Hematopoietic multipotent progenitor cell (in vitro differentiated cells): ENCODE results near the gene LITAFD. TPM values are rescaled to one million over a fixed set of nuclear protein-coding genes. Genes with fewer than 3 reads are reported as not detected.
A peak's percentile ranks its signal among the peaks of the same experiment; 100 is the strongest.

Source experiments
- DNase-seq, 3 donors: peaks; one replicate each; pipeline ENCODE4 v3.0.0-alpha.2; 2011 to 2015; ENCODE audit warnings: low read depth in 2 of 3, low spot score in 2 of 3
- total RNA-seq: library from RNA; depleted of rRNA; stranded (reverse); fragments of >200 nt; gene quantifications from one replicate; pipeline ENCODE4 v1.2.3, GENCODE V29; 2012

The LITAFD gene
- total RNA-seq, 1 donor, result not detected

DNA sequence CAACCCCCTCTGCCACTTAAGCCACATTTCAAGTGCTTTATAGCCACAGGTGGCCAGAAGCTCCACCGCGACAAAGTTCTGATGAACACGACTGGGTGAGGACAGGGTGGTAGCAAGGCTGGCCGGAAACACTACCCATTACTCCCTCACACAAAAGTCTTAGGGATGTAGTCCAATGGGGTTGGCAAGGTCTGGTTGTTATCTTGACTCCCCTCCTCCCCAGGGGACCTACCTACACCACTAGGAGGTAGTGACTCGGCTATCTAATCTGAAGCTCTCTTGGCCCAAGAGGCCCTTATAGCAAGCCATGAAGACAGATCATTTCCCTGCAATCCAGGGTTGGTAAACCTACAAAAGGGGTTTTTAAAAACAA lies 8.4 kb downstream of the LITAFD start:
- DNase-seq, result no peak

DNA sequence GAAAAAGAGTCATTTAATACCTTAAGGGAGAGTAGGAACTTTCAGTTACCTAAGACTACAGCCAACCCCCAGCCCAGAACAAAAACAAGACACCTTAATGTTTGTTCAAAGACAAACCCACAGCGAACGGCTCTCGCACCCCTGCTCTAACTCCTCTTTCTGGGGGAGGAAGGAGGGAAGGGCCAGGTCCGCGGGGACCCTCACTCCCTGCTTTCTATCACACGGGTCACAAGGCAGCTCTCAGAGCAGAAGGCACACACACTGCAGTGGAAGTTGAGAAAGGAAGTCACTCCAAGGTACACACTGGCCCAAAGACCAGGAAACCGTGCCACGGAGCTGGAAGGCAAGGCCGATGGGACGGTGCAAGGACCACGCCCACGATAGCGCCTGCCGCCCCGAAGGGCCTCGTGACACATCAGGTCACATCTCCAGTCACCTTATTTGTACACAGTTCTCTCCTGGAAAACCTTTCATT lies 10.0 kb downstream of the LITAFD start:
- no peak for DNase-seq

GRCh38 chr16:8893426-8893825 lies 11.3 kb downstream of the LITAFD start:
- no peak for DNase-seq

DNA sequence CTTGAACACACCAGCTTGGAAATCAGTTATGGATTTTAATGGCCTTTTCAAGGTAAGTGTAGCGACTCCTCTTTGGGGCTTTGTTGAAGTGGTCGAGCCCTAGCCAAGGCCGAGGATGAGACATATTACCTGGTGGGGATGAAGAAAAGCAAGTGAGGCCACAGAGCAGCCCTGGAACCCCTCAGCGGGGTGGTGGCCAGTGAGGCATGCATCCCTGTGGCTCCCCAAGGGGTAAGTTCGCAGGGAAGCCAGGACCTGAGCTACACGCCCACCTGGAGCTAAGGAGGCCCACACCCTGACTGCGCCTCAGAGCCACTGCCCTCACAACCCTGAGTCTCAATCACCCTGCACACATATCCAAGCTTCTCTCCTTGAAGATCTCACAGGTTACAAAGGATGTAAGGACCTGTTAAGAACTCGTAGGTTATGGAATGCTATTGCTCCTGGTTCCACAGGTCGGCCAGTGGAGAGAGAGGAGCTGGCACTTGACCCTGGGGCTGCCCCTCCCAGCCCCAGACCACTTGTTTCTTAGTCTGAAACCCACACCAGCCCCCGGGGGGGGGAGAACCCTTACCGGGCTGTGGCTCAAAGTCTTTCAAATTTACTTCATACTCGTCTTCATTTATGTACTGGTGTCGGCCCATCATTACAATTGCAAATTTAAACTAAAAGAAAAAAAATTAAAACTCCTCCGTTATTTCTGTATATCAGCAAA lies 12.0 kb downstream of the LITAFD start:
- DNase-seq, result no peak

- DNase-seq, result no peak
Measured at GRCh38 chr16:8894736-8895334, 12.7 kb downstream of the LITAFD start.

DNA sequence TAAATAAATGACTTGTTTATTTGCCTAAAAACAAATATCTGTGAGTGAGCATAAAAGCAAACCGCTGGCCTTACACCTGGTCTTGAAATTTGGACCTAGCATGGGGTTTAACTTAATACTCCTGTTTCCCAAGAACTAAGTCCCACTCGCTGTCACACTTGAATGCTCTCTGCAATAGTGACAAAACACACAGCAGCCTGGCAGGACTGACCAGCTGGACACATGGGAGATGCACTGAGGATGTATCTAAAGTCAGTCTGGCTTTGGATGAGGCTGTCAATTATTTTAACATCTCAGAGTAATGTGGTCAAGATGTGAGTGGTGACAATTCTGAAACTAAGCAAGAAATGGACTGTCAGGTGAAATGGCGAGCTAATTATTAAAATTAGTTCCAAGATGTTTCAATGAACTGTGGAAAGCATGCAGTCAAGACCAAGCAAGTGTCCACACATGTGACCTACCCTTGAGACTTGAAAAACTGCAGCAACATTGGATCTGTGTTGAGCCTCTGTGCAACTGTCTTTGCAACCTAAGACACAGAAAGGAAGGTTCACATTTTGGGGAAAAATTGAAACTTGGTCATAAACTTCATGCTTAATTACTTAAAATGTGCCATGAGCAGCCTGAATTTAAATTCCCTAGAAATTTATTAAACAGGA lies 16.6 kb downstream of the LITAFD start:
- DNase-seq, result no peak

GRCh38 chr16:8899709-8900317 lies 17.7 kb downstream of the LITAFD start:
- DNase-seq, result no peak

DNA sequence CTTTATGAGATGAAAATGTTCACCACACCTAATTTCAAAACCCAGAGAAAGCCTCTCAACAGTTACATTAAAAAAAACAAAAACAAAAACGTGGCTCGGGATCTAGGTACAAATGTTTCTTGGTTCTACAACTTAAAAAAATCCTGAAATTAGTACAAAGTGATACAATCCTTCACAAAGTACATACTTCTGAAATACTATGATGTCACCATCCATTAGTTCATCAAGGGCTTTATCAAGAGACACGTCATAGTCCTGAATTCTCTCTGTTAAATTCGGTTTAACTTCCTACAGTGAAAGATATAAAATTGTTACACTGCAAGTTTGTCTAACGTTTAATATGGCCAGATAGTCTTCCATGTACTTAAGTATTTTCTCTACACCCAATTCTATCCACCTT lies 18.2 kb downstream of the LITAFD start:
- no peak for DNase-seq

GRCh38 chr16:8901320-8901861 lies 19.2 kb downstream of the LITAFD start:
- no peak for DNase-seq

- no peak for DNase-seq
Measured at GRCh38 chr16:8903004-8903403, 20.9 kb downstream of the LITAFD start.

- DNase-seq, result no peak
Measured at GRCh38 chr16:8904018-8904430, 21.9 kb downstream of the LITAFD start.

DNA sequence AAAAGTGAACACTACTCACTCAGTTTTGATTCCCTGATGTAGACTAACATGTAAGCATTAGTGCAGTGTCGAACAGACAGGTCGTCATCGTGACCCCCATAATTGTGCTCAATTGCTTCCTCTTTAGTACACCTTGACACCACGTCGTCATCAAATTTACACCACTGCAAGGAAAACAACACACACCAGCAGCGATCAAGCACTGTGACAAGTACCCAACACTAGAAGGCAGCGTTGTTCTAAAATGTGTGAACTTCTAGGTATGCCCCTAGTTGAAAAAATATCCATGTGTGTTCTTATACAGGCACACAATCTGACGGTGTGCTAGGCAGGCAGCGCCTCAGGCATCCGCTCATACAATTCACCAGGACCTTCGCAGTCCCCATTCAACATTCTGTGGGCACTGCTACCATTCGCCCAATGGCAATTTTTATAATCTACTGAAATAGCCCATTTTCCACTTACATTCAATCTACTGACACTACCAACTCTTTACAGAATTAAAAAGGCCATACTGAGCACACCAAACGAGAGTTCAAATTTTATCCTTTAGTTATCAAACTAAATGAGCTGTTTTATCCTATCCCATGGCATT lies 23.1 kb downstream of the LITAFD start:
- DNase-seq, result peak in 1 of 3 donors; percentile 62

DNA sequence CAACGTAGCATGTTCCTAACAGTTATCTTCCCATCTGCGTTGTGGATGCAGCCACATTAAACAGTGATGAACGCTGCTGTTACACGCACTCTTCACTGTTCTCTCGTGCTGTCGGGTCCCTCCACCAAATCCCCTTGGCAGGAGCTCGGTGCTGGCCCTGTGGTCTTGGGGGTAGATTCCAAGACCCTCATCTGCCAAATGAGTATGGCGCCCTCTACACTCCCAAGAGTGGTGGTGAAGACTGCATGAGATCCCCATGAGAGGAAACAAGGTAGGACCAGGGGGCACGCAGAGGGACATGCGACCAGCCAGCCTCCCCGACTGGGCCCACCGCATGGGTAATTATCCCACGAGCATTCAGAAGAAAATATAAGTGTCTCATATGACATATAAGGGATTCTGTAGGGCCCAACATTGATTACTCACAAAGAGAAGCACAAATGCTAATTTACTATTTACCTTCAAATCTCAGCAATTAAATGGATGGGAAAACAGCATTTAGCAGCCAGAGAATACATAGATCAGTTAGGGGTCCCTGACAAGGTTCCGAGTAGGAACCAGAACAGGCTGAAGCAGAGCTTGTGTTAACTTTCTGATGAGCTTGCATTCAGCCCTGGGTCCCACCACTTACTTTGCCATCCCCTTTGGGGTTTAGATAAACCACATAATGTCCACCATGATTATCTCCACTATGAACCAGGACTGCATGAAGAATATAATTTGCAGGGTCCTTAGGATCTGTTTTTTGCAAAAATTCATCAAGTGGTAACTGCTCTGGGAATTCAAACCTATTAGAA lies 23.8 kb downstream of the LITAFD start:
- DNase-seq, result no peak

DNA sequence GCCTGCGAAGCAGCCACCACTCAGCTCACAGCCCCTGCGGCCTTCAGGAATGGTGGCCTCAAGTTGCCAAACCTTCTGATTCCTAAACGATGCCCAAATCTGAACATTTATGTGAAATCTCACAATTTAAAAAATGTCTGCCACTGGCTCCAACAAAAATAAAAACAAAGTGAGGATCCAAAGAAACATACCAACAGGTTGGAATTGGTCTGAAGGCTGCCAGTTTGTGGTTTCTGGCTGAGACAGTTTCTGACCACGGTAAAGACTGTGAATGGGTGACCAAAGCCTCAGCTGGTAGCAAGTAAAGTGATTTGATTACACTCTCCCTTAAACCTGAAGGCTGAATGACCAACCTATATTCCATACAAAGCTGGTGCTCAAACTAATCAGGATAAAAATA lies 24.9 kb downstream of the LITAFD start:
- no peak for DNase-seq

- no peak for DNase-seq
Measured at GRCh38 chr16:8908810-8909468, 26.8 kb downstream of the LITAFD start.

DNA sequence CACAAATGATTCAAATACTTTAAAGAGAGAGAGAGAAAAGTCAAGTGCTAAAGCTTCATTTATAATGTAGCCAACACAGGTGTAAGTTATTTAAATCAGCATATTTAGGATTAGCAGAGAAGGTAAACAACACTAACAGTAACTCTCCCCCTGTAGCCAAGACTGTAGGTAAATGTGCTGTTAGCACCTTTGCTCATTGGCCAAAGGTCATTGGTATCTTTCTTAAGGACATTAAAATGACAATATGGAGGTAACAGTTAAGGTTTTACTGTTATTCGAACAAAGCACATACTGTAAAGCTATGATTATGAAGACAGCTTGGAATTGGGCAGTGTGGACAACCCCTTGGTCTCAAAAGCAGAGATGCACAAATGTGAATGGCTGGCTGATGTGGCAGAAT lies 28.7 kb downstream of the LITAFD start:
- DNase-seq, result no peak

- DNase-seq, result no peak
Measured at GRCh38 chr16:8912793-8913192, 30.6 kb downstream of the LITAFD start.

DNA sequence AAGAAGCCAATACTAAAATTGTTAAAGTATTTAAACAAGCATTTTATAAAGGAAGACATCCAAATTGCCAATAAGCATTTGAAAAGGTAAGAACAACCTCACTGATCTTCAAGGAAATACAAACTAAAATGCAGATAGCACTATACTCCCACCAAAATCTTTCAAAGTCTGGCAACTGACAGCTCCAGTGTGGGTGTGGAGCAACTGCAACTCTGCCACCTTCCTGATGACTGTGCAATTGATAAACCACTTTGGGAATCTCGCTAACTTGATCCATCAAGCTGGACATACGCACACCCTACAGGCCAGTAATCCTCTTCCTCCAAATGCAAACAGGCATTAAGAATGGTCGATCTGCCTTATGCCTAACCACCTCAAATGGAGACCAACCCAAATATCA lies 31.9 kb downstream of the LITAFD start:
- DNase-seq, result no peak

DNA sequence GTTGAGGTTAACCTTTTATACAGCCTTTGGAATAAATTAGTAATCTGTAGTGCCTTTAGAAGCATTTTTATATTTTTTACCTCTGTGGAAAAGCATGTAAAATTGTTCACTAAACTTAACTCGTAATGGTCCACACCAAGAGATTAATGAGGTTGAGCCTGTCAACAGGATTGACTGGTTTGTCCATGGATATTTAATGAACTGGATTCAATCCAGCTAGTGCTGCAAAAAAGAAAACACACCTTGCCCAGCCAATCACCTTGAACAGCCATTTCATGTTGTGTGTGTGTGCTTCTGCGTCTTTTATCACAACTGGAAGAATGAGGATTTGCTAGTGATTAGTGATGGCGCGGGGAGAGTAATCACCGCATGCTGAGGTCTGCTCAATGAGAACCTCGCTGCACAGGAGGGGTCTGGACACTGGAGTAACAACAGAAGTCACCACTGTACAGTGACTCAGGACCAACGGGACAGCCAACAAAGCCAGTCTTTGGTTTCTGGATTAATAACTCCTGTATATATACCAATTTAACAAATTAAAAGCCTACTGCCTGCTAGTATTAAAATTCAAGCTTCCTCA lies 33.7 kb downstream of the LITAFD start:
- DNase-seq, result no peak
